ENCODE results near the gene ASGR2. TPM values are rescaled to one million over a fixed set of nuclear protein-coding genes. Genes with fewer than 3 reads are reported as not detected.
A peak's percentile ranks its signal among the peaks of the same experiment; 100 is the strongest.
"Not testable (repeated sequence)": the region's sequence is repeated elsewhere in the genome, so short reads cannot be mapped to it uniquely, and the experiment has no call there.

ASGR2 gene
- total RNA-seq, 1 donor from 2014 or later = 0.30 TPM

DNA sequence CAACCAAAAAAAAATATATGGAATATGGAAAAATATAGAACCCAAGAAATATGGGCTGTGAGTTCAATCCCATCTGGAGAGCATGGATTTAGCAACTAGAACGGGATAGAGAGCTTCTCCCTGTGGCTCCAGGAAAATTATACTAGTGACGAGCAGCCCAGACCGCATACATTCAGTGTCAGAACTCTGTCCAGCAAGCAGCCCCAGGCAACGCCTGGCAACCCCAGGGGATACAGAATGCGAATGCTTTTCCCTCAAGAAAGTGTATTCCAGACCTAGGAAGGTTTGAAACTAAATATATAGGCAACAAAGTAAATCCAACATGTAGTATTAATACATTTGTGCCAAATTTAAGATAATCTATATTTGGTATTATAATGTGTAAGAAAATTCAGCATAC is 13.5 kb upstream of the ASGR2 start:
- no peak for DNase-seq
- intact Hi-C loops (cut with micrococcal nuclease) = no loop called here
- ATAC-seq = no peak

DNA sequence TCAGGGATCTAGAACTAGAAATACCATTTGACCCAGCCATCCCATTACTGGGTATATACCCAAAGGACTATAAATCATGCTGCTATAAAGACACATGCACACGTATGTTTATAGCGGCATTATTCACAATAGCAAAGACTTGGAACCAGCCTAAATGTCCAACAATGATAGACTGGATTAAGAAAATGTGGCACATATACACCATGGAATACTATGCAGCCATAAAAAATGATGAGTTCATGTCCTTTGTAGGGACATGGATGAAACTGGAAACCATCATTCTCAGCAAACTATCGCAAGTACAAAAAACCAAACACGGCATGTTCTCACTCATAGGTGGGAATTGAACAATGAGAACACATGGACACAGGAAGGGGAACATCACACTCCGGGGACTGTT is 12.9 kb upstream of the ASGR2 start:
- intact Hi-C loops (cut with micrococcal nuclease); ATAC-seq: not testable (repeated sequence)

DNA sequence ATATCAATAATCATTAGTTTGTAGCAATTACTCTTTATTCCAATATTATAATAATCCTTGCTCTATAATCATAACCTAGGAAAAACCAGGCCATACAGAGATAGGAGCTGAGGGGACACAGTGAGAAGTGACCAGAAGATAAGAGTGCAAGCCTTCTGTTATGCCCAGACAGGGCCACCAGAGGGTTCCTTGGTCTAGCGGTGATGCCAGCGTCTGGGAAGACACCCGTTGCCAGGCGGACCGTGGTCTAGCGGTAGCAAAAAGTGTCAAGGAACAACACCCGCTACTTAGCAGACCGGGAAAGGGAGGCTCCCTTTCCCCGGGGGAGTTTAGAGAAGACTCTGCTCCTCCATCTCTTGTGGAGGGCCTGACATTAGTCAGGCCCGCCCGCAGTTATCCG is 11.8 kb upstream of the ASGR2 start:
- ATAC-seq; DNase-seq; intact Hi-C loops (cut with micrococcal nuclease): not testable (repeated sequence)

More for the DNA sequence above, 12.9 kb upstream of the ASGR2 start:
- DNase-seq = not testable (repeated sequence)

DNA sequence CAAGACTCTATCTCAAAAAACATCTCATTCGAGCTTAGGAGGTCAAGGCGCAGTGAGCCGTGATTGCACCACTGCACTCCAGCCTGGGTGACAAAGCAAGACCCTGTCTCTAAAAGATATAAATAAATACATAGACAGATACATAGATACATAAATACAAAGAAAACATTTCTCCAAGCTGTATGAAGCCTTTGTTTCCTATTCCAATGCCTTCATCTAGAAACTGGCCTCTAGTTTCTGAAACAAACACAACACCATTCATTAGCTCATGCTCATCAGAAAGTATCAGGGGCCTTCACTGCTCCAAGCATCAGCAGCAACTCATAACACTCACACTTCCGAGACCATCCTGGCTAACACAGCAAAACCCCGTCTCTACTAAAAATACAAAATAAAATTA is 10.3 kb upstream of the ASGR2 start:
- intact Hi-C loops (cut with micrococcal nuclease) = no loop called here
- no peak for DNase-seq
- ATAC-seq = no peak

DNA sequence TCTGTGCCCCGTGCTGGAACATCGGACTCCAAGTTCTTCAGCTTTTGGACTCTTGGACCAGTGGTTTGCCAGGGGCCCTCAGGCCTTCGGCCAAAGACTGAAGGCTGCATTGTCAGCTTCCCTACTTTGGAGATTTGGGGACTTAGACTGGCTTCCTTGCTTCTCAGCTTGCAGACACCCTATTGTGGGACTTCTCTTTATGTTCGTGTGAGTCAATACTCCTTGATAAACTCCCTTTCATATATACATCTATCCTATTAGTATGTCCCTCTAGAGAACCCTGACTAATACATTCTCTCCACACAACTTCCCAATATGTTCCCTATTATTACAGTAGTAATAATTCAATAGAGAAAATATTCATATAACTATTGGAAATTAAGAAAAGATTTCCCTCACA is 9.2 kb upstream of the ASGR2 start:
- intact Hi-C loops (cut with micrococcal nuclease) = no loop called here
- ATAC-seq (no peak), DNase-seq (no peak)

DNA sequence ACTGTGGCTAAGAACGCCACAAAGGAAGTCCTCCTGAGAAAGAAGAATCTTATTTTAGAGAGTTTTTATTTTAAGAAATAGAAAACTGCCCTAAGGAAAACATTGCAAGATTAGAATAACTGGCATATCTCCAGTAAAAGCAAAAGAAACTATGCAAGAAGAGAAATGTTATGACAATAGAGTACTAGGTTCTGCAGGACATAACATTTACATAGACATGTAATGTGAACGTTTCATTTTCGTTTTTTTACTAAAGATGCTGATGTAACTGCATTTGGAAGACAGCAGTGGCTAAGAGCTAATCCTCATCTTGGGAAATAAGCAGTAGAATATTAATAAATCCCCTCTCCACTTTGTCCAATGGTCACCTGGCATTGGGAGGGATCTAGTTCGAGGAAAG is 7.8 kb upstream of the ASGR2 start:
- ATAC-seq = no peak
- intact Hi-C loops (cut with micrococcal nuclease) = no loop called here
- DNase-seq = no peak

DNA sequence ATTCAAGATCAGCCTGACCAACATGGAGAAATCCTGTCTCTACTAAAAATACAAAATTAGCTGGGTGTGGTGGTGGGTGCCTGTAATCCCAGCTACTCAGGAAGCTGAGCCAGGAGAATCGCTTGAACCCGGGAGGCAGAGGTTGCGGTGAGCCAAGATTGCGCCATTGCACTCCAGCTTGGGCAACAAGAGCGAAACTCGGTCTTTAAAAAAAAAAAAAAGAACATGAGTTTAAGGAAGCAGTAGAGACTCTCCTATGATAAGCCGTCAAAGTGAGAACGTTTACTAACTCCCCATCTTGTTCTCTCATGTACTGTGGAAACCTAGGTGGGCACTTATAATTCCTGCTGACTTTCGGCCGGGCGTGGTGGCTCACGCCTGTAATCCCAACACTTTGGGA is 6.0 kb upstream of the ASGR2 start:
- ATAC-seq = peak; percentile 63
- intact Hi-C loops (cut with micrococcal nuclease) = not testable (repeated sequence)
- DNase-seq = peak; percentile 52

DNA sequence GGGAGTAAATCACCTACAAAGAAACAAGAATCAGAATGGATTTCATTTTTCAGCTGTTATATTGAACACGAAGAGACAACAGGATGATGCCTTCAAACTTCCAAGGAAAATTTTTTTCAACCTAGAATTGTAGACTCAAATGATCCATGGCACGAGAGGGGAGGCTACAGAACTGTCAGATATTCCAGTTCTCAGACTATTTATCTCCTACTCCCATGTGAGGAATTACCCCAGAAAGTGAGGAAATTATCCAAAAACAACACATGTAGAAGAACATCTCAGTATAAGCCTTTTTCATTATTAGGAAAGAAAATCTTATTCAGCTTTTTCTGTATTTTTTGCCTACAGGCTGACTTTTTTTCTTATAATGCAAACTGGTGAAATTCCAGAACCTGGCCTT is 5.5 kb upstream of the ASGR2 start:
- no peak for ATAC-seq
- no peak for DNase-seq
- intact Hi-C loops (cut with micrococcal nuclease) = no loop called here

DNA sequence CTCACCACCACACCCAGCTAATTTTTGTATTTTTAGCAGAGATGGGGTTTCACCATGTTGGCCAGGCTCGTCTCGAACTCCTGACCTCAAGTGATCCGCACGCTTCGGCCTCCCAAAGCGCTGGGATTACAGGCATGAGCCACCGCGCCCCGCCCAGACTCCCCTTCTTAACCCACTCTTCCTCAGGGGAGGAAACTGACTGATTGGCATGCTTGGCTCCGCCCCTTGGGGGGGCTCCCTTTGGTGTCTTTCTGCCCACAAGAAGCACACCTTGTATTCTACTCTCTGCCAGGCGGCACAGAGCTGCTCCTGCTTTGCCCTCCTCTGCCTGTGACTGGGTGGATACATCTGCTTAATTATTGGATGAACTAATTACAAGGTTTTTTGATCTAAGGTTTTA is 4.7 kb upstream of the ASGR2 start:
- DNase-seq = no peak
- no peak for ATAC-seq
- intact Hi-C loops (cut with micrococcal nuclease) = no loop called here

DNA sequence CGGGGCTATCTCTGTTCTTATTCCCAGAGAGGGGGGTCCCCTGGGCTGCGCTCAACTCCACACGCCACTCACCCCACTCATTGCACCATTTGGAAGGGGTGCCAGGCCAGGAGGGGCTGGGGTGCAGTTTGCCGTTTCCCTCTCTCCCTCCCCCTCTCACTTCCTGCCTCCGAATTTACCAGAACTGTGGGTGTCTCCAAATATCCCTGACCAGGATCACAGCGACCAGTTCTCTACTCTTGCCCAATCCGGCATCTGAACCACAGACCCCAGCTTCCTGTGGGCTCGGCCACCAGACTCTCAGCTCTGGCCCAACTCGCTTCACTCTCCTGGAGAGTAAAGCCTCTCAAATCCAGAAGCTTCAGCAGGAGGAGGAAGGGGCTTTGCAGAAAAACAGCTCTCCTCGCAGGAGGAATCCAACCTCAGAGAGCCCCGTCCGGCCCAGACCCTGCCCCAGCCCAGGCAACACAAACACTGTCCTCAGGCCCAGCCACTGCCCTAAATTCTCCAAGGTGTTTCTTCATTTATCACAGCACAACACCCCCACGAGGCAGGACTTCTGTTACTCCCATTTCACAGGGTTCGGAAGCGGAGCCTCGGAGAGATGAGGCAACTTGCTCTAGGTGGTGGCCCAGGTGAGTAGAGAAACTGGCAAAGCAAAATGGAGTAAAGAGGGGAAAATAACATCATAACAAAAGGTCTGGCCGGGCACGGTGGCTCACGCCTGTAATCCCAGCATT is 423 bp upstream of the ASGR2 start:
- DNase-seq (no peak), ATAC-seq (peak; percentile 57)
- intact Hi-C loops (cut with micrococcal nuclease) = no loop called here

DNA sequence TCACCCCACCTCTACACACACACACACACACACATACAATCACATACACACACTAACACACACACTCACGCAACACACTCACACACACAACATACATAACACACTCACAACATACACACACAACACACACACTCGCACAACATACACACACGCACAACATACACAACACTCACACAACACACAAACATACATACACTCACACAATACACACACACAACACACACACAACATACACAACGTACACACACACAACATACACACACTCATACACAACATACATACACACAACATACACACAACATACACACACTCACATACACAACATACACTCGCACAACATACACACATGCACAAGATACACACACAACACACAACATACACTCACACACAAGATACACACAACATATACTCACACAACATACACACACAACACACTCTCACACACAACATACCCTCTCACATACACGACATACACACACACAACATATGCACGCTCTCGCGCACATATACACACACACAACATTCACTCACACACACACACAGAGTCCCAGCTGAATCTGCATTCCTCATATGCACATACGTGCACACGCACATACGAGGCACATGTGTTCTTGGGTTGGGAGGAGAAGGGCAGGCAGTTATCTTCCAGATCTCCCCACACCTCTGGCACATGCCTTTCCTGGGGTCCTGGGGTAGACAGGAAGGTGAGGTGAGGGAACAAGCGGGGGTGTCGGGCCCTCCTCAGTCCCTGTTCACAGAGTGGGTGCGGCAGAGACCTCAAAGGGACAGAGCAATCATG is 1.1 kb downstream of the ASGR2 start:
- DNase-seq (no peak), ATAC-seq (no peak)
- intact Hi-C loops (cut with micrococcal nuclease) = no loop called here

DNA sequence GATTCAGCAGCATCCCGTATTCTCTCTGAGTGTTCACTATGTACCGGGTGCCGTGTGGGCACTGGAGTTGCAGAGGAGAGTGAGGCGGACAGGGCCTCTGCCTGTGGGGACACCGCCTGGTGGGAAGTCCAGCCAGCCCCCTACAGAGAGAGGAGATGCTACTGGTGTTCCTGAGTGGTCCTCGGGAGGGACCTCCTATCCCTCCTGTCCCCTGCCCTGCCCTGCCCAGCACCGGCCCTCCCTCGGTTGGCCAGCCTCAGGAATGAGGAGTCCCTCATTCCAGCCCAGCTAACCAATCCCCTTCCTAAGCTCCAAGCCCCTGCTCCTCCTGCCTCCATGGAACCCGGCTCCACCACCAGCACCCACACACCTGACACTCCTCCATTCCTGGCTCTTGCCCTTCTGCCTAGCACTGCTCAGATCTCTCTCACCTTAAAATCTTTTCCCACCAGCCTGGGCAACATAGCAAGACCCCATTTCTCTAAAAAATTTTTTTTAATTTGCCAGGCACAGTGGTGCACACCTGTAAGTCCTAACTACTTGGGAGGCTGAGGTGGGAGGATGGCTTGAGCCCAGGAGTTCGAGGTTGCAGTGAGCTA is 2.0 kb downstream of the ASGR2 start:
- DNase-seq = no peak
- intact Hi-C loops (cut with micrococcal nuclease) = no loop called here
- ATAC-seq = no peak

DNA sequence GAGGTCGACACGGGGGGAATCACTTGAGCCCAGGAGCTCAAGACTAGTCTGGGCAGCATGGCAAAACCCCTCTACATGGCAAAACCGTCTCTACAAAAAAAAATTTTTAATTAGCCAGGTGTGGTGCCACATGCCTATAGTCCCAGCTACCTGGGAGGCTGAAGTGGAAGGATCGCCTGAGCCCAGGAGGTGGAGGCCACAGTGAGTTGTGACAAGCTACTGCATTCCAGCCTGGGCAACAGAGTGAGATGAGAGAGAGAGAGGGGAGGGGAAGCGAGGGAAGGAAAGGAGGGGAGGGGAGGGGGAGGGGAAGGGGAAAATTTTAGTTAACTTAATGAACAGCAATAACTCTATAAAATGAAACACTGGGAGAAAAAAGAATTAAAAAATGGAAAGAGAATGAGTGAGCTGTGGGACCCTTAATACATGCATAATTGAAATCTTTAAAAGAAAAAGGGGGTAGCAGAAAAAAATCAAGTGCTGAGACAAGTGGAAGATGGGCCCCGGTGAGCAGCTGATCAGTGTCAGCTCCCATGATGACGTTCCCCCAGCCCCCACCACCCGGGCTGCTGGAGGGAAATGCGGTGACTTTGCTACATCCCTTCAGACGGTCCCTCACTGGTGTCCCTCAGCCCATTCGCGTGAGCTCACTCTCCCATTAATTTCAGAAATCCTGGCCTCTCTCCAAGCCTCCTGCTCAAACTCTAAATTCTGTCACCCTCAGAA is 2.7 kb downstream of the ASGR2 start:
- intact Hi-C loops (cut with micrococcal nuclease) = no loop called here
- DNase-seq (no peak), ATAC-seq (no peak)

DNA sequence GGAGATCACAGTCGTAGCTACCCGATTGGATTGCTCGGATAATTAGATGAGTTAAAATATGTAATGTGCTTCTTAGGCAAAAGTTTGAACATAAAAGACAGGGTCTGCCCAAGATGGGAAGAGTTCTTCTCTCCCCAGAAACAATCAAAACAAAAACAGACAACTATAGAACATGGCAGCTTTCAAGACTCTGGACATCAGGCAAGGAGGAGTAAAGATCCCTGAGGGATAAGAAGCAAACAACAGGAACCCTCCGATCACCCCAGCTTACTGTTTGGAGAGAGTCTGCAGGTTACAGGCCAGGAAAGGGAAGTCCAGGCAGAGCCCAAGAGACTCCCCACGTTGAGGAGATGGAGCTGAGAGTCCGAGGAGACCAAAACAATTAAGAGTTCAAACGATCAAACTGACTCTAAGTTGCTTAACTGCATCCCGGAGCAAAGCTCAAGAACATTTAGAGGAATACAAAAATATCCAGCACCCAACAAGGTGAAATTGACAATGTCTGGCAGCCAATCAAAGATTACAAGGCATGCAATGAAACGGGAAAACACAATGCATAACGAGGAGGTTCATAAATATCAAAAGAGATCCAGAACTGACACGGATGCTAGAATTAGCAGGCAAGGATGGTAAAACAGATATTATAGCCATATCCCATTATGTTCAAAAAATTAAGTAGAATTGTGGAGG is 3.9 kb downstream of the ASGR2 start:
- ATAC-seq (no peak), DNase-seq (no peak)
- intact Hi-C loops (cut with micrococcal nuclease) = no loop called here

DNA sequence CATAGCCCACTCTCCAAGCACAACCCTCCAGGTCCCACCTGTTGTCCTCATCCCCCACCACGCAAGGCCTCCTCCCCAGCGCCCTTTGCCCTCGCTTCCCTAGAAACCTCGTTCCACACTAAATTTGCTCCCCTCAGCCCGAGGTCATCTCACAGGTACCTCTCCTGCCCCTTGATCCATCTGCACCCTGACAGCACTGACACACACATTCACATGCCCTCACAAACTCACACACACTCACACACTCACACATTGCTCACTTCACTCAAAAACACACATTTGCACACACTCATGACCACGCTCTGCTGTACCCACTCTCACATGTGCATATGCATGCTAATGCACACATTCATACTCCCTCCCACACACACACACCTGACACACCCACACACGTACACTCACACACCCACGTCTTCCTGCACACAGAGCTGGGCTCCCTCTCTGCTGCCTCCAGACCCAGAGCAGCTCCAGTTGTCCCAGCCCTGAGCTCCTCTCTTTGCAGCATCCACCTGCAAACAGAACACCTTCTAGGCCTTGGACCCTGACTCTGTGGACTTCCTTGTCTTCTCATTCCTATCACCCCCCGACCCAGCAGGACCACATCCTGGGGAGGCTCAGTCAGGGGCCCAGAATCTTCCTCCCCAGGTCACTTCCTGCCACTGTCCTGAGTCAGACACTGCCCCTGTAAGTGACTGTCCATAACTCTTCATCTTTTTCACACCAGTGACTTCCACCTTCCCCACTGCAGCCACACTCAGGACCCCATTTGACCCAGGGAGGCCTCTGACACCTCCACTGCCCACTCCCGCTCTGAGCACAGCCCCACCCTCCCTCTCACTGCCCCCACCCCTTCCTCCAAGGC is 4.9 kb downstream of the ASGR2 start:
- DNase-seq = no peak
- no peak for ATAC-seq
- intact Hi-C loops (cut with micrococcal nuclease) = no loop called here

DNA sequence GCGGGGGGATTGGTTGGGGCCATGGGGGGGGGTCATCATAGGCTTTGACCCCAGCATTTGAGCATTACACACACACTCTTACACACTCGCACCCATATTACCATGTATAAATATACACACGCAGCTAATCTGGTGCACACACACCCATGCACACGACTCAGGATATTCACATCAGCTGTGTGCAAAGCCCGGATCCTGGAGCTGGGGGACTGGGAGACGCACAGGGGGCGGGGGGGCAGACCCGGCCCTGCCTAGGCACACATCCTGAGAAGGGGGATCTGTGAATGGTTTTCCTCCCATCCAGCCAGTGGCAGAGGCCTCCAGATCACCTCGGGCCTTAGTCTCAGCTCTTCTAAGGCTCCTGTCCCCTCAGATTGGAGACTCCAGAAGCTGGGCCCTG is 5.6 kb downstream of the ASGR2 start:
- no peak for DNase-seq
- no peak for ATAC-seq
- intact Hi-C loops (cut with micrococcal nuclease) = no loop called here

DNA sequence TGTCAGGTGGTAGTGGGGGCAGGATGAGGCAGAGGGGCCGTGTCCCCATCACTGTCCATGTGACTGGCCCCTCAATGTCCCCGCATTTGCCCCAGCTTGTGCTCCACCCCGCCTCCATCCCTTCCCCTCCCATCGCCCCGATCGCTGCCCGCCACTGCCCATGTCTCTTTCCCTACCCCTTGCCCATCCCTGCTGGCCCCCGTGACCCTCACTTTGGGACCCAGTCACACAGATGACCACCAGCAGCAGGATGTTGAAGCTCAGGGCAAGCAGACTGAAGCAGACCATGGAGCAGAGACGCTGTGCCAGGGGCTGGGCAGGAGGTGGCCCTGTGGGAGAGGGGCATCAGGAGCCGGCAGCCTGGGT is 6.1 kb downstream of the ASGR2 start:
- intact Hi-C loops (cut with micrococcal nuclease) = no loop called here
- ATAC-seq (no peak), DNase-seq (no peak)

DNA sequence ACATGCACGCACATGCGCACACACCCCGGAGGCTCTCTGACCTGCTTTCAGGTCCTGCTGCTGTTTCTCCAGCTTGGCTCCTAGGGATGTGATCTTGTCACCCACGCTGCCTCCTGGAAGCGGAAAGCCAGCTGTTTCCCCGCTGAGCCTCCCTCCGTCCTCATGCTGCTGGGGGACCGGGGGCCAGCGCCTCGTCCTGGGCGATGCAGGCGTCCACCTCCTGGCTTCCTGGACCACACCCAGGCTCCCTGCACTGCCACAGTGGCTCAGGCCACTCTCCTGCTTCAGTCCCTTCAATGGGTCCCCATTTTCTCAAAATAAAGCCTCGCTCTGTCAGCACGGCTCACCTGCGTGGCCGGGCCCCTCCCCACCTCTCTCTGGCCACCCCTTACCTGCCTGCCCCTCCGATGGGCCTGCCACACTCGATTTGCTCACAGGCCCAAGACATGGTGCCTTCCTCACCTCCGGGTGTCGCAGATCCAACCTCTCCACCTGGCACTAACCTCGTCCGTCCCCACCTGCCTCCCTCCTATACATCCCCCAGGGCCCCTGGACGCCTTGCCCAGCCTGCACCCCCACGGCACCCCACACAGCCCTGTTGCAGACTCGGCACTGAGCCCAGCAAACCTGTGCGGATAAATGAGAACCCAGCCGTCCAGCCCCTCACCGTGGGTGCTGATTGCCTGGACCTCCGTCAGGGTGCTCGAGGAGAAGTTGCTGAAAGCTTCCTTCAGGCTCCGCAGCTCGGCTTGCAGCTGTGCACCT is 6.6 kb downstream of the ASGR2 start:
- ATAC-seq = no peak
- intact Hi-C loops (cut with micrococcal nuclease) = no loop called here
- no peak for DNase-seq

Data from left ventricle myocardium superior (tissue), 1 donor.